K562 (cell line): ENCODE results near the gene ALDH16A1. TPM values are rescaled to one million over a fixed set of nuclear protein-coding genes. Genes with fewer than 3 reads are reported as not detected.

Experiments used
- KLF10 ChIP-seq: fragments of 250-450 bp; sonication (Bioruptor Pico); IDR thresholded peaks from 2 replicates; pipeline ENCODE4 v1.6.1; 2021; ENCODE audit warnings: matching md5 sums
- ZFP30 ChIP-seq: fragments of 250-450 bp; sonication (Bioruptor Pico); IDR thresholded peaks from 2 replicates; pipeline ENCODE4 v1.8.0; 2022; ENCODE audit warnings: moderate library complexity, mild to moderate bottlenecking, inconsistent platforms, borderline replicate concordance
- ZNF766 ChIP-seq: fragments of 200-800 bp; sonication (Bioruptor generic); conservative IDR thresholded peaks from 2 replicates; pipeline ENCODE4 v1.6.1; 2016; ENCODE audit warnings: missing genetic modification characterization, missing compliant biosample characterization
- polyA plus RNA-seq, 8 experiments: library from polyadenylated mRNA; depleted of rRNA in 4 of 8; stranded (reverse) in 5 of 8; unstranded in 3 of 8; fragments of >200 nt; fragmentation: Nextera tagmentation in 2 of 8; fragmentation: Illumina TruSeq in 1 of 8; extraction: Ambion mirVana in 2 of 8; extraction: Trizol in 1 of 8; gene quantifications; 2 replicates each; pipeline versions ENCODE4 v1.2.1 to v1.2.3, GENCODE V29; 2011 to 2014; ENCODE audit warnings: inconsistent platforms in 1 of 8, missing spikeins in 1 of 8
- total RNA-seq, 7 experiments: library from RNA; depleted of rRNA in 6 of 7; stranded (reverse); fragments of >200 nt in 6 of 7; fragmentation: Illumina TruSeq in 2 of 7; extraction: Trizol in 2 of 7; gene quantifications; 2 replicates each; pipeline versions ENCODE4 v1.2.1 to v1.2.3, GENCODE V29; 2011 to 2021; ENCODE audit warnings: low replicate concordance in 1 of 7
- TF ChIP-seq, protein P1 (sequence below): fragments of 200-600 bp; sonication (generic); IDR thresholded peaks from one replicate; pipeline ENCODE4 v1.6.1; 2012; ENCODE audit warnings: mild to moderate bottlenecking, low read depth, low read length, inconsistent platforms
- TF ChIP-seq, protein P2 (sequence below): fragments of 450-650 bp; IDR thresholded peaks from 2 replicates; pipeline ENCODE4 v1.7.0; 2016; ENCODE audit warnings: borderline replicate concordance

The ALDH16A1 gene
- total and polyA plus RNA-seq, 9 of the 15 experiments (the other 6 are each of a cell fraction or from before 2014, with no cell fraction given) = 2.2 to 52.2 (median 7.6) TPM

DNA sequence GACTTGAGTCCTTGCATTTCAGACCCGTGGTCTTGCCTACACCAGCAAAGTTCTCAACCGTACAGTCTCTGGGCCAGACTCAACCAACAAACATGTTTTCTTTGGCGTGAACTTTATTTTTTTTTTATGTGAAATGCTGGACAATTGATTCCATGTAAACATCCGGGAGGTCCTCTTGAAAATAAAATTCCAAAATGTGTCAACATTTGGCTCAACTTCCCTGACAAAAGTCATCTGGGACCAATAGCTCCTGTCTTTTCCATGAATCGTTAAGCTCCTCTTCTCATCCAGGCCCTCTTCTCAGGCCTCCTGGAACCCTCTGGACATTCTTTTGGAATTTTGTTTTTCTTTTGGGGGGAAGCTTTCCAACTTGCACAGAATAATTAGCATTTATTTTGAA lies 2.7 kb downstream of the ALDH16A1 start (continued):
- TF ChIP-seq, protein P1, sequence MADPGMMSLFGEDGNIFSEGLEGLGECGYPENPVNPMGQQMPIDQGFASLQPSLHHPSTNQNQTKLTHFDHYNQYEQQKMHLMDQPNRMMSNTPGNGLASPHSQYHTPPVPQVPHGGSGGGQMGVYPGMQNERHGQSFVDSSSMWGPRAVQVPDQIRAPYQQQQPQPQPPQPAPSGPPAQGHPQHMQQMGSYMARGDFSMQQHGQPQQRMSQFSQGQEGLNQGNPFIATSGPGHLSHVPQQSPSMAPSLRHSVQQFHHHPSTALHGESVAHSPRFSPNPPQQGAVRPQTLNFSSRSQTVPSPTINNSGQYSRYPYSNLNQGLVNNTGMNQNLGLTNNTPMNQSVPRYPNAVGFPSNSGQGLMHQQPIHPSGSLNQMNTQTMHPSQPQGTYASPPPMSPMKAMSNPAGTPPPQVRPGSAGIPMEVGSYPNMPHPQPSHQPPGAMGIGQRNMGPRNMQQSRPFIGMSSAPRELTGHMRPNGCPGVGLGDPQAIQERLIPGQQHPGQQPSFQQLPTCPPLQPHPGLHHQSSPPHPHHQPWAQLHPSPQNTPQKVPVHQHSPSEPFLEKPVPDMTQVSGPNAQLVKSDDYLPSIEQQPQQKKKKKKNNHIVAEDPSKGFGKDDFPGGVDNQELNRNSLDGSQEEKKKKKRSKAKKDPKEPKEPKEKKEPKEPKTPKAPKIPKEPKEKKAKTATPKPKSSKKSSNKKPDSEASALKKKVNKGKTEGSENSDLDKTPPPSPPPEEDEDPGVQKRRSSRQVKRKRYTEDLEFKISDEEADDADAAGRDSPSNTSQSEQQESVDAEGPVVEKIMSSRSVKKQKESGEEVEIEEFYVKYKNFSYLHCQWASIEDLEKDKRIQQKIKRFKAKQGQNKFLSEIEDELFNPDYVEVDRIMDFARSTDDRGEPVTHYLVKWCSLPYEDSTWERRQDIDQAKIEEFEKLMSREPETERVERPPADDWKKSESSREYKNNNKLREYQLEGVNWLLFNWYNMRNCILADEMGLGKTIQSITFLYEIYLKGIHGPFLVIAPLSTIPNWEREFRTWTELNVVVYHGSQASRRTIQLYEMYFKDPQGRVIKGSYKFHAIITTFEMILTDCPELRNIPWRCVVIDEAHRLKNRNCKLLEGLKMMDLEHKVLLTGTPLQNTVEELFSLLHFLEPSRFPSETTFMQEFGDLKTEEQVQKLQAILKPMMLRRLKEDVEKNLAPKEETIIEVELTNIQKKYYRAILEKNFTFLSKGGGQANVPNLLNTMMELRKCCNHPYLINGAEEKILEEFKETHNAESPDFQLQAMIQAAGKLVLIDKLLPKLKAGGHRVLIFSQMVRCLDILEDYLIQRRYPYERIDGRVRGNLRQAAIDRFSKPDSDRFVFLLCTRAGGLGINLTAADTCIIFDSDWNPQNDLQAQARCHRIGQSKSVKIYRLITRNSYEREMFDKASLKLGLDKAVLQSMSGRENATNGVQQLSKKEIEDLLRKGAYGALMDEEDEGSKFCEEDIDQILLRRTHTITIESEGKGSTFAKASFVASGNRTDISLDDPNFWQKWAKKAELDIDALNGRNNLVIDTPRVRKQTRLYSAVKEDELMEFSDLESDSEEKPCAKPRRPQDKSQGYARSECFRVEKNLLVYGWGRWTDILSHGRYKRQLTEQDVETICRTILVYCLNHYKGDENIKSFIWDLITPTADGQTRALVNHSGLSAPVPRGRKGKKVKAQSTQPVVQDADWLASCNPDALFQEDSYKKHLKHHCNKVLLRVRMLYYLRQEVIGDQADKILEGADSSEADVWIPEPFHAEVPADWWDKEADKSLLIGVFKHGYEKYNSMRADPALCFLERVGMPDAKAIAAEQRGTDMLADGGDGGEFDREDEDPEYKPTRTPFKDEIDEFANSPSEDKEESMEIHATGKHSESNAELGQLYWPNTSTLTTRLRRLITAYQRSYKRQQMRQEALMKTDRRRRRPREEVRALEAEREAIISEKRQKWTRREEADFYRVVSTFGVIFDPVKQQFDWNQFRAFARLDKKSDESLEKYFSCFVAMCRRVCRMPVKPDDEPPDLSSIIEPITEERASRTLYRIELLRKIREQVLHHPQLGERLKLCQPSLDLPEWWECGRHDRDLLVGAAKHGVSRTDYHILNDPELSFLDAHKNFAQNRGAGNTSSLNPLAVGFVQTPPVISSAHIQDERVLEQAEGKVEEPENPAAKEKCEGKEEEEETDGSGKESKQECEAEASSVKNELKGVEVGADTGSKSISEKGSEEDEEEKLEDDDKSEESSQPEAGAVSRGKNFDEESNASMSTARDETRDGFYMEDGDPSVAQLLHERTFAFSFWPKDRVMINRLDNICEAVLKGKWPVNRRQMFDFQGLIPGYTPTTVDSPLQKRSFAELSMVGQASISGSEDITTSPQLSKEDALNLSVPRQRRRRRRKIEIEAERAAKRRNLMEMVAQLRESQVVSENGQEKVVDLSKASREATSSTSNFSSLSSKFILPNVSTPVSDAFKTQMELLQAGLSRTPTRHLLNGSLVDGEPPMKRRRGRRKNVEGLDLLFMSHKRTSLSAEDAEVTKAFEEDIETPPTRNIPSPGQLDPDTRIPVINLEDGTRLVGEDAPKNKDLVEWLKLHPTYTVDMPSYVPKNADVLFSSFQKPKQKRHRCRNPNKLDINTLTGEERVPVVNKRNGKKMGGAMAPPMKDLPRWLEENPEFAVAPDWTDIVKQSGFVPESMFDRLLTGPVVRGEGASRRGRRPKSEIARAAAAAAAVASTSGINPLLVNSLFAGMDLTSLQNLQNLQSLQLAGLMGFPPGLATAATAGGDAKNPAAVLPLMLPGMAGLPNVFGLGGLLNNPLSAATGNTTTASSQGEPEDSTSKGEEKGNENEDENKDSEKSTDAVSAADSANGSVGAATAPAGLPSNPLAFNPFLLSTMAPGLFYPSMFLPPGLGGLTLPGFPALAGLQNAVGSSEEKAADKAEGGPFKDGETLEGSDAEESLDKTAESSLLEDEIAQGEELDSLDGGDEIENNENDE = no peak
- TF ChIP-seq ZFP30 (CRISPR knock-in tag) = no peak
- TF ChIP-seq, protein P2, sequence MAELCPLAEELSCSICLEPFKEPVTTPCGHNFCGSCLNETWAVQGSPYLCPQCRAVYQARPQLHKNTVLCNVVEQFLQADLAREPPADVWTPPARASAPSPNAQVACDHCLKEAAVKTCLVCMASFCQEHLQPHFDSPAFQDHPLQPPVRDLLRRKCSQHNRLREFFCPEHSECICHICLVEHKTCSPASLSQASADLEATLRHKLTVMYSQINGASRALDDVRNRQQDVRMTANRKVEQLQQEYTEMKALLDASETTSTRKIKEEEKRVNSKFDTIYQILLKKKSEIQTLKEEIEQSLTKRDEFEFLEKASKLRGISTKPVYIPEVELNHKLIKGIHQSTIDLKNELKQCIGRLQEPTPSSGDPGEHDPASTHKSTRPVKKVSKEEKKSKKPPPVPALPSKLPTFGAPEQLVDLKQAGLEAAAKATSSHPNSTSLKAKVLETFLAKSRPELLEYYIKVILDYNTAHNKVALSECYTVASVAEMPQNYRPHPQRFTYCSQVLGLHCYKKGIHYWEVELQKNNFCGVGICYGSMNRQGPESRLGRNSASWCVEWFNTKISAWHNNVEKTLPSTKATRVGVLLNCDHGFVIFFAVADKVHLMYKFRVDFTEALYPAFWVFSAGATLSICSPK = no peak
- no peak for TF ChIP-seq ZNF766 (CRISPR knock-in tag)
- TF ChIP-seq KLF10 (CRISPR knock-in tag) = no peak
